C4-2B (cell line): ENCODE results near the gene NCAPH2.

Experiments used
- H3K27ac ChIP-seq: fragments of 450-650 bp; 2 replicates; pipeline ENCODE4 v1.5.1; 2017
- CTCF ChIP-seq: fragments of 450-650 bp; conservative IDR thresholded peaks from 2 replicates; pipeline ENCODE4 v1.5.1; 2017; ENCODE audit warnings: mild to moderate bottlenecking
- ZFX ChIP-seq: fragments of 450-650 bp; IDR thresholded peaks from 2 replicates; pipeline ENCODE4 v1.6.1; 2017

The NCAPH2 gene

DNA sequence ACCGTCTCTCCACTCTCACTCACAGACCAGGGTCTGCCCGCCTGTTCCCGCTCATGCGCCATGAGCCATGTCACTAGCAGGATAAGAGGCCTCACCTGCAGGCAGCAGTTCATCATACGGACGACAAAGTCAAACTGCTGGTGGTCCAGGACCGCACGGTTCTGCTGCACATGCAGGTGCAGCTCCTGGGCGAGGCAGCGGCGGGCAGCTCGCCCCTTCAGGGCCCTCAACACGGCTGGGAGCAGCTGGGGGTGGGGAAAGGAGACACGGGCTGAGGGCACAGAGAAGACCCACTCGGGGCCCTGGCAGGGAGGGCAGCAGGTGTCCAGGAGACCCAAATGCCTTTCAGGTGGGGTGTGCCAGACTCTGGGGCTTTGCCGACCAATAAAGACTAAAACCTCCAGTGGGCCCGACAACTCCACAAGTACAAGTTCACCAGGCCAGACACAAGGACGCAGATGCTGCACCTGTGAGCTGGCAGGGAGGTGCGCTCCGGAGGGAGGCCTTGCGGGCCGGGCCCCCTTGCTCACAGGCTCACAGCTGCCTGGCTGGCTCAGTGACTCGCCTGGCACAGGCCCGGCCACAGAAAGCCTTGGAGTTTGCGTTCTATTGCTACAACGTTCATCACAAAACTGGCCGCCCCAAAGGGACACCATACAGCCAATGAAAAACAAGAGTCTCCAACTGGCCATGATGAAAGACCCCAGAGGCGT is 44.7 kb upstream of the NCAPH2 start:
- TF ChIP-seq CTCF = no peak
- TF ChIP-seq ZFX = no peak
- no peak overlapping the region for H3K27ac ChIP-seq

GRCh38 chr22:50464451-50464850 is 43.6 kb upstream of the NCAPH2 start:
- TF ChIP-seq CTCF = no peak
- TF ChIP-seq ZFX = no peak
- no peak overlapping the region for H3K27ac ChIP-seq

GRCh38 chr22:50465066-50465930 is 42.7 kb upstream of the NCAPH2 start:
- H3K27ac ChIP-seq = no peak overlapping the region
- TF ChIP-seq CTCF = no peak
- no peak for TF ChIP-seq ZFX

DNA sequence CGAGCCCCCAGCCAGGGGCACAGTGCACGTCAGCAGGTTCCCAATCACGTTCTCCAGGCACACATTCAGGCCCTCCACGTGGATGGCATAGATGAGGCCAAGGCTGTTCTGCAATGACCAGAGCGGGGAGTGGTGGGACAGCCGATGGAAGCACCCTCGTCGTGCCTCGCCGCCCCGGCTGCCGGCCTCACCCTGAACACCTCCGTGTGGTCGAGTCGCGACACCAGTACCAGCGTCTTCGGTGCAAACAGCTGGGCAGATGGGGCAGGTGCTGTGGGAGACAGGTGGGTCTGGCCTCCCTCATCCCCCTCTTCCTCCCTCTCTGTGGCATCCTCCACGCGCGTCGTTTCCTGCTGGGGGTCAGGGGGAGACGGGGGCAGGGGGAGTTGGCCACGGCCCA is 40.7 kb upstream of the NCAPH2 start:
- H3K27ac ChIP-seq = no peak overlapping the region
- no peak for TF ChIP-seq CTCF
- no peak for TF ChIP-seq ZFX

DNA sequence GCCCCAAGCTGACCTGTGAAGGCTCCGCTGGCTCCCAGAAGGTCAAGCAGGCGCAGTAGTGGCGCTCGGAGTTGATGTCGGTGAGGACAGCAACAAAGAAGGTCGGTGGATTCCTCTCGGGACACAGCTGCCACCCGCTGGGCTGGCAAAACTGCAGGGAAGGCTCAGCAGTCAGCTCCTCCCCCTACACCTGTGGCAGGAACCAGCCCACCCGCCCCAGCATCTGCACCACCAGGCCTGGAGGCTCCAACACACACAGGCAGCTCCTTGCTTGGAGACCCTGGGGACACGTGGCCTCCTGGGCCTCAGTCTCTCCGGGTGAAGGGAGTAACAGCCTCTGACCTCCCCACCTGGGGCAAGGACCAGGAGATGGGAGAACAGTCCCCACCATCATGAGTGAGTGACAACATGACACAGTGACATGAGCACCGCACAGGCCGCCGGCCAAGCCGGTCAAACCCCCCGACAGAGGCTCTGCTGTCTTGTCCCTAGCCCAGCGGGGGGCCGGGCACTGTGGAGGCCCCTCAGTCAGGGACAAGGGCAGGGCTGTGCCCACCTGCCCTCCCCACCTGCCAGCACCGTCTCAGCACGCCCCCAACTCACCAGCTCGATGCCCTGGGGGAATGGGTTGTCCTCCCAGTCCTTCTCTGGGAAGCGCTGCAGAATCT is 40.1 kb upstream of the NCAPH2 start:
- TF ChIP-seq CTCF = no peak
- TF ChIP-seq ZFX = no peak
- H3K27ac ChIP-seq = no peak overlapping the region

DNA sequence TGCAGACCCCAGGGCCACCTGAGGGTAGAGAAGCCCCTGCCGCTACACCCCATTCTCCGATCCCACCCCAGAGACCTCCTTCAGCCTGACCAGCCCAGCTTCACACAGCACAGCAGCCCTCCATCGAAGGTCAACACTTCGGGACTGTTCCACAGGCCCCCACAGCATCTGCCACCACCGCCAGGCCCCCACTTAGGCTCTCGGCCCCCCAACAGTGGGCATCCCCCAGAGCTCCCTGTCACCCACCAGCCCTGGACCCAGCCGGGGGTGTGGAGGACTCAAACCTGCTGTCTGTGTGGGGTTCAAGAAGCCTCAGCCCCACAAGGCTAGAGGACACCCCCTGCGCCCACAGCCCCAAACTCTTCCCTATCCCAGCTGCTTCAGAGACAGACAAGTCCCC is 39.4 kb upstream of the NCAPH2 start:
- TF ChIP-seq CTCF (no peak), ZFX (no peak)
- H3K27ac ChIP-seq = no peak overlapping the region
